LNCaP clone FGC (cell line): Measurements from ENCODE around the gene NMUR1.

ENCODE experiments used
- DNase-seq: peaks from one replicate; pipeline ENCODE4 v3.0.0-alpha.2; 2011; ENCODE audit warnings: low read depth
- H3K4me3 ChIP-seq: 2 replicates; pipeline ENCODE4 v1.5.1; 2011; ENCODE audit warnings: mild to moderate bottlenecking, low read depth, low read length, control low read depth
- TF ChIP-seq, protein P1 (sequence below): IDR thresholded peaks from 2 replicates; pipeline ENCODE4 v1.5.1; 2012; ENCODE audit warnings: mild to moderate bottlenecking; ENCODE audit not compliant: control insufficient read depth, insufficient read depth; ENCODE audit errors: extremely low read depth

NMUR1 gene

DNA sequence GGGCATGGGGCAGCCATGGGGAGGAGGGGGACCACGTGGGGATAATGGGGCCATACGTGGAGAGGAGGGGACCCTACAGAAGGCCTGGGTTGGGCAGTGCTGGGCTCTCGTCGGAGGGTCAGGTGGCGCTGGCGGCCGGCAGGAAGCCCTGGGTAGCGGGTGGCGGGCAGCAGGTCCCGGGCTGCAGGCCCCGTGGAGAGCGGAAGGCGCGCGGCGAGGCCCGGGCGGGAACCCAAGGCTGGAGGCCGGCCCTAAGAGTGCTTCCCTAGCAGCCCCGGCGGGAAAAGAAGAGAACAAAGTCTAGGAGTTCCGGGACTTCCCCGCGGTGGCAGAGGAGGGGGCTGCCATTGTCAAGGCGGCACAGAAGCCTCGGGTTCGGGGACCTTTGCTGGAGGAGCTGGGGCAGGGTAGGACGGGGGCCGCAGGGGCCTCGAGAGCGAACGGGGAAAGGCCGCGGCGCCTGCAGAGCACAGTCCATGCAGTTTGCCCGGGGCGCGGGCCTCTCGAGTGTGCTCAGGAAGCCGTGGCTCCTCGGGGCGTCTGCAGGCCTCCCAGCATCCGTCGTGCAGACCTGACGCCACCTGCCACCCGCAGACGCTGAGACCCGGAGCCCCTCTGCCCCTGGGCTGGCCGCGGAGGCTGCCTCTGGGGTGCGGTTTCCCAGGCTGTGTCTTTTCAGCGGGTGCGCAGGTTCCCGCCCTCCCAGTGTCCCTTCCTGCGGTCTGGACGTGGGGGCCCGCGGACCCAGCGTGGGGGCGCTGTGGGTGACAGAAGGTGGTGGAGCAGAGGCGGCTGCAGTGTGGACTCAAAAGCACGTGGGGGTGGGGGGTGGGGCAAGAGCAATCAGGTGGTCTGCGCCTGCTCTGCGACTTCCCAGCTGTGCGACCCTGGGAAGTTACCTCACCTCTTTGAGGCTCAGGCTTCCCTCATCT is 46.6 kb downstream of the NMUR1 start:
- H3K4me3 ChIP-seq, result no peak overlapping the region
- TF ChIP-seq, protein P1, sequence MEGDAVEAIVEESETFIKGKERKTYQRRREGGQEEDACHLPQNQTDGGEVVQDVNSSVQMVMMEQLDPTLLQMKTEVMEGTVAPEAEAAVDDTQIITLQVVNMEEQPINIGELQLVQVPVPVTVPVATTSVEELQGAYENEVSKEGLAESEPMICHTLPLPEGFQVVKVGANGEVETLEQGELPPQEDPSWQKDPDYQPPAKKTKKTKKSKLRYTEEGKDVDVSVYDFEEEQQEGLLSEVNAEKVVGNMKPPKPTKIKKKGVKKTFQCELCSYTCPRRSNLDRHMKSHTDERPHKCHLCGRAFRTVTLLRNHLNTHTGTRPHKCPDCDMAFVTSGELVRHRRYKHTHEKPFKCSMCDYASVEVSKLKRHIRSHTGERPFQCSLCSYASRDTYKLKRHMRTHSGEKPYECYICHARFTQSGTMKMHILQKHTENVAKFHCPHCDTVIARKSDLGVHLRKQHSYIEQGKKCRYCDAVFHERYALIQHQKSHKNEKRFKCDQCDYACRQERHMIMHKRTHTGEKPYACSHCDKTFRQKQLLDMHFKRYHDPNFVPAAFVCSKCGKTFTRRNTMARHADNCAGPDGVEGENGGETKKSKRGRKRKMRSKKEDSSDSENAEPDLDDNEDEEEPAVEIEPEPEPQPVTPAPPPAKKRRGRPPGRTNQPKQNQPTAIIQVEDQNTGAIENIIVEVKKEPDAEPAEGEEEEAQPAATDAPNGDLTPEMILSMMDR, result no peak
- DNase-seq, result no peak

DNA sequence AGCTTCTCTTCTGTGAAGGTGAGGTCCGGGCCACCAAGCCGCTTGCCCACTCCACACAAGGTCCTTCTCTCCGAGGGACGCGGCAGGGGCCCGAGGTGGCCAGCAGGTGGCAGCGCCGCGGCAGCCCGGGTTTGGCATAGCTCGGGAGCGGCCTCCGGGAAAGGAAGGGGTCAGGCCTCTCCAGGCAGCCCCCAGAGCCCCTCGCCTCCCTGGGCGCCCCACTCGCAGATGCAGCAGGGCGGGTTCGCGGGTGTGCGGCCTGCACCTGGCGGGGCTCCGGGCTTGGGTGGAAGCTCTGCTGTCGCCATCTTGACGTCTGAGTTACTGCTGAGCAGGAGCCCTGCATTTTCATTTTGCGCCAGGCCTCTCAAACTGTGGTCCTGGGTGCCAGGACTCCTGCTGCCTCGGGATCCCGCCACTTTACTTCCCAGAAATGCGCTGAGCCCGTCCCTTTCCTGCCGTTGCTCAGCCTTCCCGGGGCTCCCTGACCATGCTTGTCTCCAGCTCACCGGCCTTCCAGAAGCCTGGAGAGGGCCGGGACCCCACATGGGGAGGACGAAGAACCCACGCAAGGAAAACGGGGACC is 47.3 kb downstream of the NMUR1 start:
- TF ChIP-seq, protein P1, result peak; percentile 85
- no peak for DNase-seq
- no peak overlapping the region for H3K4me3 ChIP-seq

DNA sequence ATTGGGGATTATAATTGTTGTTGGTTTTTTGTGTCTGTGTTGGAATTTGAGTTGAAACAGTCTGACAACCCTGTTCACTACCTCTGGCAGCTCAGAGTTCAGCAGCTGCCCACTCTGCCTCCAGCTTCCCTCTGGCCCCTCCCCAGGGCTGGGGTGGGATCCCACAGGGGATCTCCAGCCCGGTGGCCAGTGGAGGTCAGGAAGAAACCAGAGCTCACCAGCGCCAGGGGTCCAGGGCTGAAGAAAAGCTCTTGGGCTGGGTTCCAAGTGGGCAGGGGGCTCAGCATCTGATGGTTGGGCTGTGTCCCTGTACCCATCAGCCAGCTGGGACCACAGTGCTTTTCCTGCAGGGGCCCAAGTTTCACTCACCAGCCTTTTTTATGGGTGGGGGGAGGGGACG is 49.5 kb downstream of the NMUR1 start:
- no peak overlapping the region for H3K4me3 ChIP-seq
- DNase-seq, result no peak
- TF ChIP-seq, protein P1, result no peak

DNA sequence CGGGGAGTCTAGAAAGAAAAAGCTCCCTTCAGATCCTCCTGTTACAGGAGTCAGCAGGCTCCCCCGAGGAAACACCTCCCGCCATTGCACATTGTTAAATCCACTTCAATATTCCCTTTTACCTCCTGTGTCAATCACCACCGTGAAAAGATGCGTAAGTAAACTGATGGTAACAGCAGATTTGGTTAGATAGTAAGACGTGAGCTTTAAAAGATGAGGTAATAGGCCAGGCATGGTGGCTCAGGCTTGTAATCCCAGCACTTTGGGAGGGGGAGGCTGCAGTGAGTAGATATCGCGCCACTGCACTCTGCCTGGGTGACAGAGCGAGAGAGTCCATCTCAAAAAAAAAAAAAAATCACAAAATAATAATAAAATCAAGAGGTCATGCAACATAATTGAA is 50.8 kb downstream of the NMUR1 start:
- H3K4me3 ChIP-seq, result no peak overlapping the region
- DNase-seq, result no peak
- TF ChIP-seq, protein P1, result no peak

DNA sequence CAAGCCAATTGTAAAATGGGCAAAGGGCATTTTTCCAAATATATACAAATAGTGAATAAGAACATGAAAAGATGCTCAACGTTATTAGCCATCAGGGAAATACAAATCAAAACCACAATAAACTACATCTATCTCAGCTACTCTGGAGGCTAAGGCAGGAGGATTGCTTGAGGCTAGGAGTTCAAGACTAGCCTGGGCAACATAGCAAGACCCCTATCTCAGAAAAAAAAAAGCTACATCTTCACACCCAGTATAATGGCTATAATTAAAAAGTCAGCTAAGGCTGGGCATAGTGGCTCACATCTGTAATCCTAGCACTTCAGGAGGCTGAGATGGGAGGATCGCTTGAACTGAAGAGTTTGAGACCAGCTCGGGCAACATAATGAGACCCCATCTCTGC is 53.3 kb downstream of the NMUR1 start:
- no peak for DNase-seq
- TF ChIP-seq, protein P1, result no peak
- no peak overlapping the region for H3K4me3 ChIP-seq

DNA sequence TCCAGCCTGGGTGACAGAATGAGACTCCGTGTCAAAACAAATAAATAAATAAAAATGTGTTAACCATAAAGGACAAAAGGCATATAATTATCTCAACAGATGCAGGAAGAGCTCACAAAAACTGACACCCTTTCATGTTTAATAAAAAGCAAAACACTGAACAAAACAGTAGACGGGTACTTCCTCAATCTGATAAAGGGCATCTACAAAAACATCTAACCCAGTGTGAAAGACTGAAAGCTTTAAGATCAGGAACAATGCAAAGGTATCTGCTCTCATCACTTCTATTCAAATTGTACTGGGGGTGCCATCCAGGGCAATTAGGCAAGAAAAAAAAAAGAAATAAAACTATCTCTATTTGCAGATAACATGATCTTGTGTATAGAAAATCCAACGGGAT is 54.3 kb downstream of the NMUR1 start:
- no peak for DNase-seq
- TF ChIP-seq, protein P1, result no peak
- no peak overlapping the region for H3K4me3 ChIP-seq
